ENCODE data around the gene FKBP5. TPM values are rescaled to one million over a fixed set of nuclear protein-coding genes. Genes with fewer than 3 reads are reported as not detected.
A peak's percentile ranks its signal among the peaks of the same experiment; 100 is the strongest.
"Not testable (repeated sequence)": the region's sequence is repeated elsewhere in the genome, so short reads cannot be mapped to it uniquely, and the experiment has no call there.

FKBP5 gene
- total RNA-seq, 1 experiment from 2014 or later: 4.3 TPM

- DNase-seq (ENCODE audit: low read depth, low spot score): no peak
- in situ Hi-C loops (cut with HindIII; ENCODE audit: low pct_unique_long_range_greater_than_20kb, low sequenced_read_pairs): no loop called here
Observed at GRCh38 chr6:35607517-35608233, 81.0 kb downstream of the FKBP5 start.

- DNase-seq (ENCODE audit: low read depth, low spot score): no peak
- in situ Hi-C loops (cut with HindIII; ENCODE audit: low pct_unique_long_range_greater_than_20kb, low sequenced_read_pairs): no loop called here
Observed at GRCh38 chr6:35605600-35605999, 83.1 kb downstream of the FKBP5 start.

GRCh38 chr6:35603326-35604202, 85.2 kb downstream of the FKBP5 start:
- in situ Hi-C loops (cut with HindIII; ENCODE audit: low pct_unique_long_range_greater_than_20kb, low sequenced_read_pairs): no loop called here
- DNase-seq (ENCODE audit: low read depth, low spot score): no peak

- in situ Hi-C loops (cut with HindIII; ENCODE audit: low pct_unique_long_range_greater_than_20kb, low sequenced_read_pairs): no loop called here
- no peak for DNase-seq (ENCODE audit: low read depth, low spot score)
Observed at GRCh38 chr6:35602133-35602946, 86.4 kb downstream of the FKBP5 start.

DNA sequence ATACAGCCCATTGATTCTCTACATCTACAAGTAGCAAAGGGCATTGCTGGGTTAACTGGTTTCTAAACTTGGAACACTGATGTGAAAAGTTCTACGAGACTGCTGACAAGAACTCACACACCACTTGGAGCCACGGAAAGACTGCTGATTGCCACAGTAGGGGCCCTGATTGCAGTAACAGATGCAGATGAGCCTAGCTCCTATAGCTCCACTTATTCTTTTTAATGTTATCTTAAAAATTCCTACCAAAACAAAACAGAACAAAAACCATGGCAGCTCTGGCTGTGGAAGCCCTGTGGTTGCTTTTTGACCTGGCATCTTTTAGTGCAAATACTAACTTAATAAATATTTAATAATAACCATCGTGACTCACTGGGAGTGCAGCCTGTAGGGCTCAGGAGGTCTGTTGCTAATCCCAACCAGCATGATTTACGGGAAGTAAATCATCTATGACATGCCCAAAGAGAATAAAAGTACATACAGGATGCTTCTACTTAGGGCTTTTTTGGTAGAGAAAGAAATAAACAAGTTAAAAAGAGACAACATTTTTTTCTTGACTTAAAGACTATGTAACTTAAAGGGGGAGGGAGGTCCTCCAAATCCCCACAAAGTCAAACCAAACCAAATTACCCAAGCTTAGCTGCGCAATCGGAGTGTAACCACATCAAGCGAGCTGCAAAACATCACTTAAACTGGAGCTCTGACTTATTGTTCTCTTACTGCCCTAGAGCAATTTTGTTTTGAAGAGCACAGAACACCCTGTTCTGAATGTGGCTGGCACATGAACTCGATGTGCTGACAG, 87.2 kb downstream of the FKBP5 start:
- DNase-seq (ENCODE audit: low read depth, low spot score): peak; percentile 79
- in situ Hi-C loops (cut with HindIII; ENCODE audit: low pct_unique_long_range_greater_than_20kb, low sequenced_read_pairs): no loop called here

GRCh38 chr6:35600659-35601125, 88.0 kb downstream of the FKBP5 start:
- DNase-seq (ENCODE audit: low read depth, low spot score): no peak
- in situ Hi-C loops (cut with HindIII; ENCODE audit: low pct_unique_long_range_greater_than_20kb, low sequenced_read_pairs): no loop called here

- no peak for DNase-seq (ENCODE audit: low read depth, low spot score)
- in situ Hi-C loops (cut with HindIII; ENCODE audit: low pct_unique_long_range_greater_than_20kb, low sequenced_read_pairs): no loop called here
Observed at GRCh38 chr6:35599761-35600658, 88.7 kb downstream of the FKBP5 start.

GRCh38 chr6:35598621-35599020, 90.1 kb downstream of the FKBP5 start:
- in situ Hi-C loops (cut with HindIII; ENCODE audit: low pct_unique_long_range_greater_than_20kb, low sequenced_read_pairs); DNase-seq (ENCODE audit: low read depth, low spot score): not testable (repeated sequence)

DNA sequence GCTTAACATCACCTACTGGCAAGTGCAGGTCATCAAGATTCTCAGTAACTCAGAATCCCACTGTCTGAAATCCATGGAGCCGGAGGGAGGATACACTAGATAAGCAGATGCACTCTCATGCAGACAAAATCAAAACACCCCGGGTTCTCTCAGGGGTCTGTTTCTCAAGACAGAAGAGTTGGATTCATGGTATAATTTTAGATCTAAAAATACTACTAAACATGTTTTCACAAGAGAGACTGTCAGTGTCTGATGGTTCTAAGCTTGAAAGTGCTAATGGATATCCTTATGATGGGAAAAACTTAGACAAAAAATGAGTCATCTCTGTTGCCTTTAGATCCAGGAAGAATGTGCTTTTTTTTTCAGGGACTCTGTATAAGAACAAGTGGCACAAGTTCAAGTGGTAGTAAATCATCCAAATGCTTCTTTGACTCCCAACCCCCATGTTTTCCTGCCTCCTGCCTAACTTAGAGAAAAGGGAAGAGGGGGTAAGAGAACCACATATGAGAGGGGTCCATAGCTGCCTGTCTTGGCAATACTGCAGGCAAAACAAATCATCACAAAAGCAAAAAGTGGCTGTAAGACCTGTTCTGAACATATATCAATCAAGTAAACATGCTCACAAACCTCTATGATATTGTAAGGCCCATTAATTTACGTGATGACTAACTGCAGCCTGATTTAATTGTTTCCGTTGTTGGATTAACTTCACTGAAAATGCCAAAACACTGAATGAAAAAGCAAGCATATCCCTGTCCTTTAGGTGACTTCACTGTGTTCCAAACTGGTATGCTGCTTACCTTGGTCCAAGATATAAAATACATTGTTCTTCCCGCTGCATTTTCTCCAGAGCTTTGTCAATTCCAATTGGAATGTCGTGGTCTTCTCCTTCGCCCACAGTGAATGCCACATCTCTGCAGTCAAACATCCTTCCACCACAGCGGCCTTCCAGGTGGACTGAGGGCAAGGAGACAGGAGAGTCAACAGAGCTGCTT, 92.0 kb downstream of the FKBP5 start:
- no peak for DNase-seq (ENCODE audit: low read depth, low spot score)
- in situ Hi-C loops (cut with HindIII; ENCODE audit: low pct_unique_long_range_greater_than_20kb, low sequenced_read_pairs): no loop called here

- DNase-seq (ENCODE audit: low read depth, low spot score): no peak
- in situ Hi-C loops (cut with HindIII; ENCODE audit: low pct_unique_long_range_greater_than_20kb, low sequenced_read_pairs): no loop called here
Observed at GRCh38 chr6:35594503-35595186, 94.1 kb downstream of the FKBP5 start.

- in situ Hi-C loops (cut with HindIII; ENCODE audit: low pct_unique_long_range_greater_than_20kb, low sequenced_read_pairs): no loop called here
- no peak for DNase-seq (ENCODE audit: low read depth, low spot score)
Observed at GRCh38 chr6:35592178-35592577, 96.5 kb downstream of the FKBP5 start.

- no peak for DNase-seq (ENCODE audit: low read depth, low spot score)
- in situ Hi-C loops (cut with HindIII; ENCODE audit: low pct_unique_long_range_greater_than_20kb, low sequenced_read_pairs): no loop called here
Observed at GRCh38 chr6:35590622-35591066, 98.1 kb downstream of the FKBP5 start.

DNA sequence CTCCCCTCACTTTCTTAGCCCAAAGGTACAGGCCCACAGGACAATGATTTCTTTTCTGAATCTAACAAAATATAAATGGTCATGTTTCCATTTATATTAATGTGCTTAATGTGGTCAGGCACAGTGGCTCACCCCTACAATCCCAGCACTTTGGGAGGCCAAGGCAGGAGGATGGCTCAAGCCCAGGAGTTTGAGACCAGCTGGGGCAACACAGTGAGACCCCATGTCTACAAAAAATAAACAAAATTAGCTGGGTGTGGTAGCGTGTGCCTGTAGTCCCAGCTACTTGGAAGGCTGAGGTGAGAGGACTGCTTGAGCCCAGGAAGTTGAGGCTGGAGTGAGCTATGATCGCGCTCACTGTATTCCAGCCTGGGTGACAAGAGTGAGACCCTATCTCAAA, 98.8 kb downstream of the FKBP5 start:
- in situ Hi-C loops (cut with HindIII; ENCODE audit: low pct_unique_long_range_greater_than_20kb, low sequenced_read_pairs): no loop called here

GRCh38 chr6:35589201-35589739, 99.4 kb downstream of the FKBP5 start:
- in situ Hi-C loops (cut with HindIII; ENCODE audit: low pct_unique_long_range_greater_than_20kb, low sequenced_read_pairs): no loop called here
- no peak for DNase-seq (ENCODE audit: low read depth, low spot score)

More for the DNA sequence above, 98.8 kb downstream of the FKBP5 start:
- no peak for DNase-seq (ENCODE audit: low read depth, low spot score)

Measured in SK-MEL-5 (cell line).